Right lobe of liver (tissue), 6 donors: ENCODE measurements around the gene ITGA11. TPM values are rescaled to one million over a fixed set of nuclear protein-coding genes. Genes with fewer than 3 reads are reported as not detected.

ENCODE experiments used
- ATAC-seq, 4 donors: fragments of 200-7000 bp; cut with Tn5 transposase; one replicate each; pipeline ENCODE4 v1.9.1; 2020; ENCODE audit warnings: mild to moderate bottlenecking in 4 of 4, moderate library complexity in 4 of 4
- DNase-seq, 3 donors: peaks; one replicate each; pipeline ENCODE4 v3.0.0-alpha.2; 2020
- H3K27ac ChIP-seq, 3 donors: fragments of 200-600 bp; one replicate each; pipeline ENCODE4 v1.8.0; 2022
- H3K27me3 ChIP-seq, 2 donors: fragments of 200-600 bp; one replicate each; pipeline ENCODE4 v1.8.0; 2022
- H3K36me3 ChIP-seq, 4 donors: fragments of 200-600 bp; sonication (generic) in 1 of 4; one replicate each; pipeline versions ENCODE4 v1.5.1 to v1.8.0; 2017 to 2022; ENCODE audit warnings: control low read depth in 1 of 4
- H3K4me1 ChIP-seq, 4 donors: fragments of 200-600 bp; sonication (generic) in 1 of 4; one replicate each; pipeline versions ENCODE4 v1.5.1 to v1.8.0; 2017 to 2022; ENCODE audit warnings: control low read depth in 1 of 4
- H3K4me3 ChIP-seq, 3 donors: fragments of 200-600 bp; one replicate each; pipeline ENCODE4 v1.8.0; 2022
- H3K9me3 ChIP-seq, 4 donors: fragments of 200-600 bp; sonication (generic) in 1 of 4; one replicate each; pipeline versions ENCODE4 v1.5.1 to v1.8.0; 2017 to 2022; ENCODE audit warnings: control low read depth in 1 of 4
- CTCF ChIP-seq, 4 donors: fragments of 200-600 bp in 3 of 4; fragments of 450-650 bp in 1 of 4; IDR thresholded peaks; one replicate each; pipeline versions ENCODE4 v1.5.1 to v1.8.0; 2016 to 2022; ENCODE audit warnings: antibody characterized with exemption in 4 of 4, mild to moderate bottlenecking in 2 of 4
- POLR2A ChIP-seq: fragments of 450-650 bp; IDR thresholded peaks from one replicate; pipeline ENCODE4 v1.6.1; 2017; ENCODE audit warnings: antibody characterized with exemption, mild to moderate bottlenecking
- WGBS: methylation state at CpG from one replicate; pipeline ENCODE4 v1.1.6; 2018; ENCODE audit warnings: low coverage, low lambda C conversion rate; ENCODE audit not compliant: insufficient coverage; ENCODE audit errors: missing lambda C conversion rate; 5-methylcytosine and 5-hydroxymethylcytosine counted together
- intact Hi-C, 2 donors: fragments of 100-400 bp; cut with DNase I; formaldehyde crosslinking; loops; one replicate each; pipeline versions ENCODE4 v1.11.2 to v1.14.1; 2022
- total RNA-seq, 6 experiments: library from RNA; depleted of rRNA in 2 of 6; stranded (reverse); fragments of >200 nt in 2 of 6; fragmentation: NEBNext Ultra II Directional in 3 of 6; extraction: Animal tissue kit (Norgen Biotek cat#: 25700) in 3 of 6; gene quantifications; one replicate each; pipeline versions ENCODE4 v1.1.0 to v1.2.4, GENCODE V29; 2016 to 2023
- donor health status: DM: no; HTN: yes; CAD: no.
- donor health status: DM: no; HTN: no; CAD: no.
- donor health status: DM: no; HTN: no; CAD: no.
- donor health status: DM: no; HTN: yes; CAD: no.
- donor health status: DM: no; HTN: yes; CAD: no.

ITGA11 gene
- total RNA-seq, 6 experiments from 2014 or later, result 0.51 to 1.4 (median 0.73) TPM

GRCh38 chr15:68319997-68320396 is 112.0 kb downstream of the ITGA11 start:
- no peak overlapping the region for H3K4me3 ChIP-seq
- H3K9me3 ChIP-seq, result no peaks in the 10 kb centered on the region
- no peak overlapping the region for H3K27ac ChIP-seq
- DNase-seq (no peak), ATAC-seq (no peak)
- 90% methylated on average over 7 of the region's 12 CpGs for WGBS
- no peaks in the 10 kb centered on the region for H3K4me1 ChIP-seq
- intact Hi-C loops, result loop anchor here in 1 of 2 donors (10.0 kb wide), 2 partner anchors 65 to 355 kb away; no protein-coding TSS in a partner anchor
- H3K27me3 ChIP-seq, result no peaks in the 10 kb centered on the region
- H3K36me3 ChIP-seq, result no peaks in the 10 kb centered on the region
- TF ChIP-seq POLR2A (no peak), CTCF (IDR thresholded peaks at IDR 0.05) (no peak)

- ATAC-seq, result no peak
- no peak overlapping the region for H3K4me3 ChIP-seq
- H3K9me3 ChIP-seq, result no peaks in the 10 kb centered on the region
- H3K36me3 ChIP-seq, result no peaks in the 10 kb centered on the region
- no peaks in the 10 kb centered on the region for H3K27me3 ChIP-seq
- no peaks in the 10 kb centered on the region for H3K4me1 ChIP-seq
- TF ChIP-seq POLR2A (no peak), CTCF (IDR thresholded peaks at IDR 0.05) (no peak)
- 73% methylated on average over 5 of the region's 18 CpGs for WGBS
- DNase-seq, result no peak
- intact Hi-C loops, result loop anchor here in 1 of 2 donors (10.0 kb wide), 1 partner anchor 66 kb away; no protein-coding TSS in a partner anchor
- H3K27ac ChIP-seq, result no peak overlapping the region
These were observed 112.7 kb downstream of the ITGA11 start for GRCh38 chr15:68318931-68319909.

GRCh38 chr15:68318008-68318835 is 113.7 kb downstream of the ITGA11 start:
- H3K9me3 ChIP-seq, result no peaks in the 10 kb centered on the region
- intact Hi-C loops, result loop anchor here in 1 of 2 donors (10.0 kb wide), 1 partner anchor 67 kb away; no protein-coding TSS in a partner anchor
- TF ChIP-seq POLR2A (no peak), CTCF (IDR thresholded peaks at IDR 0.05) (no peak)
- no peak overlapping the region for H3K4me3 ChIP-seq
- H3K27ac ChIP-seq, result no peak overlapping the region
- DNase-seq (peak in 1 of 3 donors; percentile 13), ATAC-seq (no peak)
- no peaks in the 10 kb centered on the region for H3K4me1 ChIP-seq
- no peaks in the 10 kb centered on the region for H3K36me3 ChIP-seq
- WGBS, result 50% methylated on average over 1 of the region's 6 CpGs
- H3K27me3 ChIP-seq, result no peaks in the 10 kb centered on the region

GRCh38 chr15:68317281-68318007 is 114.5 kb downstream of the ITGA11 start:
- no peaks in the 10 kb centered on the region for H3K4me1 ChIP-seq

More at GRCh38 chr15:68317281-68318007, 114.5 kb downstream of the ITGA11 start:
- Histone ChIP-seq H3K36me3 (no peaks in the 10 kb centered on the region), H3K9me3 (no peaks in the 10 kb centered on the region), H3K27me3 (no peaks in the 10 kb centered on the region), H3K4me3 (no peak overlapping the region), H3K27ac (no peak overlapping the region)
- ATAC-seq (no peak), DNase-seq (peak in 1 of 3 donors; percentile 35)
- WGBS, result 50% methylated on average over 1 of the region's 16 CpGs
- intact Hi-C loops, result loop anchor here in 1 of 2 donors (10.0 kb wide), 1 partner anchor 67 kb away; no protein-coding TSS in a partner anchor
- TF ChIP-seq POLR2A (no peak), CTCF (IDR thresholded peaks at IDR 0.05) (no peak)
